Prostate gland (tissue), 2 donors: ENCODE measurements around the gene INO80C. TPM values are rescaled to one million over a fixed set of nuclear protein-coding genes. Genes with fewer than 3 reads are reported as not detected.

ENCODE experiments used
- DNase-seq: peaks from one replicate; pipeline ENCODE4 v3.0.0-alpha.2; 2019; ENCODE audit warnings: low spot score
- H3K27ac ChIP-seq, 2 donors: fragments of 200-600 bp; sonication (generic); 2 replicates each; pipeline ENCODE4 v1.5.1; 2017 to 2019
- H3K27me3 ChIP-seq: fragments of 200-600 bp; sonication (generic); replicated peaks from 2 replicates; pipeline ENCODE4 v1.5.1; 2019; ENCODE audit not compliant: insufficient read depth
- H3K36me3 ChIP-seq, 2 donors: fragments of 200-600 bp; sonication (generic); 1 replicate in 1 of 2; 2 replicates in 1 of 2; pipeline versions ENCODE4 v1.5.1 to v1.8.1; 2017 to 2019
- H3K4me1 ChIP-seq: fragments of 200-600 bp; sonication (generic); replicated peaks from 2 replicates; pipeline ENCODE4 v1.5.1; 2019
- H3K4me3 ChIP-seq, 2 donors: fragments of 200-600 bp; sonication (generic); 2 replicates each; pipeline ENCODE4 v1.5.1; 2017 to 2019
- H3K9me3 ChIP-seq: fragments of 200-600 bp; sonication (generic); 2 replicates; pipeline ENCODE4 v1.5.1; 2017
- POLR2A ChIP-seq: fragments of 450-650 bp; IDR thresholded peaks from one replicate; pipeline ENCODE4 v1.6.1; 2016; ENCODE audit warnings: antibody characterized with exemption, mild to moderate bottlenecking
- POLR2AphosphoS5 ChIP-seq: sonication (generic); formaldehyde crosslinking; IDR thresholded peaks from one replicate; pipeline ENCODE4 v1.6.1; 2017; ENCODE audit warnings: antibody characterized with exemption
- WGBS: methylation state at CpG from one replicate; pipeline ENCODE4 v1.1.5; 2018; 5-methylcytosine and 5-hydroxymethylcytosine counted together
- intact Hi-C: fragments of 100-400 bp; cut with DNase I; formaldehyde crosslinking; loops from one replicate; pipeline ENCODE4 v1.14.2; 2022
- total RNA-seq, 2 donors: library from RNA; depleted of rRNA; stranded (reverse); fragments of >200 nt; gene quantifications; one replicate each; pipeline ENCODE4 v1.1.0, GENCODE V29; 2016
- TF ChIP-seq, protein P1 (sequence below), 4 experiments: fragments of 200-600 bp in 2 of 4; fragments of 450-650 bp in 2 of 4; sonication (generic) in 2 of 4; IDR thresholded peaks; 1 replicate in 3 of 4; 2 replicates in 1 of 4; pipeline ENCODE4 v1.5.1; 2016 to 2019; ENCODE audit warnings: antibody characterized with exemption in 4 of 4, mild to moderate bottlenecking in 2 of 4, moderate library complexity in 2 of 4

Gene INO80C
- total RNA-seq, 2 donors from 2014 or later = 5.0 to 26.4 TPM

DNA sequence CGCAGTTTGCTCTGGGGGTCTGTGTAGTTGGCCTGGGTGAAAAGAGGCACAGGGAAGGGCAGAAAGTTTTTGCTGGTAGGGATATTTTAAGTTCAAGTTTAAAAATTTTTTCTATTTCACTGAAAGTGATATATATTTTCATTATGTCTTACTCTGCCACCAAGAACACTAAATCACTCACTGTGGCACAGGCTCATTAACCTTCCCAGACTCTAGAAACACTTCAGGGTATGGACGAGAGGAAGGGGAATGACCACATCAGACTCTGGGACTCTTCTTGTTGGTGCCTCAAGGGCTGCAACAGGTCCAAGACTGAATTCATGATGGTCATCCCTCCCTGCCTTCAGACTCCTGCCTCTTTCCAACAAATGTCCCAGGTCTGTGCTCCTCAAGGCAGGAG lies 29.0 kb downstream of the INO80C start:
- TF ChIP-seq, protein P1, sequence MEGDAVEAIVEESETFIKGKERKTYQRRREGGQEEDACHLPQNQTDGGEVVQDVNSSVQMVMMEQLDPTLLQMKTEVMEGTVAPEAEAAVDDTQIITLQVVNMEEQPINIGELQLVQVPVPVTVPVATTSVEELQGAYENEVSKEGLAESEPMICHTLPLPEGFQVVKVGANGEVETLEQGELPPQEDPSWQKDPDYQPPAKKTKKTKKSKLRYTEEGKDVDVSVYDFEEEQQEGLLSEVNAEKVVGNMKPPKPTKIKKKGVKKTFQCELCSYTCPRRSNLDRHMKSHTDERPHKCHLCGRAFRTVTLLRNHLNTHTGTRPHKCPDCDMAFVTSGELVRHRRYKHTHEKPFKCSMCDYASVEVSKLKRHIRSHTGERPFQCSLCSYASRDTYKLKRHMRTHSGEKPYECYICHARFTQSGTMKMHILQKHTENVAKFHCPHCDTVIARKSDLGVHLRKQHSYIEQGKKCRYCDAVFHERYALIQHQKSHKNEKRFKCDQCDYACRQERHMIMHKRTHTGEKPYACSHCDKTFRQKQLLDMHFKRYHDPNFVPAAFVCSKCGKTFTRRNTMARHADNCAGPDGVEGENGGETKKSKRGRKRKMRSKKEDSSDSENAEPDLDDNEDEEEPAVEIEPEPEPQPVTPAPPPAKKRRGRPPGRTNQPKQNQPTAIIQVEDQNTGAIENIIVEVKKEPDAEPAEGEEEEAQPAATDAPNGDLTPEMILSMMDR (IDR thresholded peaks at IDR 0.05) = no peak
- TF ChIP-seq POLR2A (no peak), POLR2AphosphoS5 (no peak)
- no peak for DNase-seq
- WGBS = 96% methylated on average over 2 of the region's 2 CpGs
- H3K27ac ChIP-seq = no peak overlapping the region
- H3K9me3 ChIP-seq = no peaks in the 10 kb centered on the region
- no peak overlapping the region for H3K4me3 ChIP-seq
- H3K27me3 ChIP-seq = no peaks in the 10 kb centered on the region
- no peaks in the 10 kb centered on the region for H3K36me3 ChIP-seq
- intact Hi-C loops = no loop called here
- H3K4me1 ChIP-seq = no peaks in the 10 kb centered on the region

DNA sequence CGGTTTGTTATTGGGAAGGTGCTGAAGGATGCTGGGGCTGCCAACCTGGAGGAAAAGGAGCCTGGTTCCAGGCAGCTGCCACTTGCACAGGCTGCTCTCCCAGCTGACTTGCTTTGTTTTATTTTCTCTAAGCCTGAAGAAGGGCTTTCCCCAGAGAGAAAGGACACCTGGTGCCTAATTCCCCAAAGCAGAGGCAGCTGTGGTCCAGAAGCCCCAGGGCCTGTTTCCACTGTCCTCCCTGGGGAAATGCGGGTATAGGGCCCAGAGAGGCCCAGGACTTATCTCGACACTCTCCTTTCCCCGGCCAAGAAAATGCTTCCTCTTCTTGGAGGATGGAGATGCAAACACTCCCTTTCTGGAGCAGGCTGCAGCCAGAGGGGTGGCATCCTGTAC lies 30.1 kb downstream of the INO80C start:
- no peak overlapping the region for H3K27ac ChIP-seq
- H3K27me3 ChIP-seq = no peaks in the 10 kb centered on the region
- no peaks in the 10 kb centered on the region for H3K4me1 ChIP-seq
- 88% methylated on average over 4 of the region's 4 CpGs for WGBS
- no peaks in the 10 kb centered on the region for H3K9me3 ChIP-seq
- no peak overlapping the region for H3K4me3 ChIP-seq
- no peaks in the 10 kb centered on the region for H3K36me3 ChIP-seq
- intact Hi-C loops = no loop called here
- DNase-seq = no peak
- TF ChIP-seq POLR2A = no peak
- TF ChIP-seq POLR2AphosphoS5 = no peak
- TF ChIP-seq, protein P1 (IDR thresholded peaks at IDR 0.05) = no peak

DNA sequence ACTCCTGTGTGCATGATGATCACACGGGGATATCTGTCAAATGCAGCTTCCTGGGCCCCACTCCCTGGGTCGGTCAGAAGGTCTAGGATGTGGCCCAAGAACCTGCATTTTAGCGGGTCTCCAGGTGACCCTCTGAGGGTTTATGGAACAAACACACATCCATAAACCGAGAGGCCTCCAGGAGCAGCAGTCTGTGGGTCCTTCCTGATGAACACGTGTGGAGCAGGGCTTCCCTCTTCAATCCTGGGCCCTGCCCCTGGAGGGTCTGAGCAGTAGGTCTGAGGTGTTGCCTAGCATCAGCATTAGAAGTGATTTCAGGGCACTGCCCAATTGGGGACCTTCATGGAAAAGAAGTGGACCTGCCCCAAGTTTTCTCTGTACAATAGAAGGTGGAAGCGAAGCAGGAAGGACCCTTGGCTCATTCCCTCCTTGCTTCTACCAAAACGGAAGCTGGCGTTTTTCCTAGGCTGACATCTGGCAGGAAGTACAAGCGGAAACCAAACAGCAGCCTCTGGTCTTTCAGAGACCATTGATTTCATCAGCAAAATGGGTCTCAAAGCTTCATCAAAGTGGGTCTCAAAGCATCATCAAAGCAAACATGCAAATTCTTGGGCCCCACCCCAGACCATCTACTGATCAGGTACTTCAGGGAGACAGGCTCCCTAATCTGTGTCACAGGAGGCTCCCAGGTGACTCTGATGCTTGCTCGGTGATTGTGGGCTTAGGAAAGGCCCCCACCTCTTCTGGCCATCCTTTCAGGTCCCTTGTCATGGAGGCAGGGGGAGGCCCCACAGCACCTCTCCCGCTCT lies 30.7 kb downstream of the INO80C start:
- Histone ChIP-seq H3K27me3 (no peaks in the 10 kb centered on the region), H3K4me3 (no peak overlapping the region), H3K36me3 (no peaks in the 10 kb centered on the region), H3K9me3 (no peaks in the 10 kb centered on the region), H3K4me1 (no peaks in the 10 kb centered on the region), H3K27ac (no peak overlapping the region)
- TF ChIP-seq, protein P1 (IDR thresholded peaks at IDR 0.05) = no peak
- TF ChIP-seq POLR2AphosphoS5 = no peak
- TF ChIP-seq POLR2A = no peak
- intact Hi-C loops = no loop called here
- 86% methylated on average over 11 of the region's 11 CpGs for WGBS
- DNase-seq = no peak

DNA sequence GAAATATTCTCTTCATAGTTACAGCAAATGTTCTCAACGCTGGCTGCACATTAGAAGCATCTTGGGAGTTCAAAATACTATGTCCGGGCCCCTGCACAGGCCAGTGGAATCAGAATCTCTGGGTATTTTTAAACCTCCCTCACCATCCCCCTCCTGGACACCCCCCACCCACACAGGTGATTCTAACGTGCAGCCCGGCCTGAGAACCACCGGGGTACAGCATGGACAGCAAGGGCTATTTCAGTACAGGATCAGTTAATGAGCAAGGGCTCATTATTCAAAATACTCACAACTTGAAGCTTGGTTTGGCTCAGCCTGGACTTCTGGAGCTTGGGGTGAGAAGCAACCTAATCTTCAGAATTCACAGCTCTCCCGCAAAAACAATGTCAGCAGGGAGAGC lies 31.4 kb downstream of the INO80C start:
- WGBS = 91% methylated on average over 6 of the region's 6 CpGs
- no peak overlapping the region for H3K27ac ChIP-seq

More for the DNA sequence above, 31.4 kb downstream of the INO80C start:
- intact Hi-C loops = no loop called here
- Histone ChIP-seq H3K4me3 (no peak overlapping the region), H3K9me3 (no peaks in the 10 kb centered on the region), H3K4me1 (no peaks in the 10 kb centered on the region), H3K36me3 (no peaks in the 10 kb centered on the region), H3K27me3 (no peaks in the 10 kb centered on the region)
- TF ChIP-seq POLR2AphosphoS5 = no peak
- TF ChIP-seq POLR2A = no peak
- TF ChIP-seq, protein P1 (IDR thresholded peaks at IDR 0.05) = no peak
- no peak for DNase-seq
